Choroid plexus epithelial cell (primary cell): ENCODE data around the gene CYGB.
A peak's percentile ranks its signal among the peaks of the same experiment; 100 is the strongest.
"Not testable (repeated sequence)": the region's sequence is repeated elsewhere in the genome, so short reads cannot be mapped to it uniquely, and the experiment has no call there.

Source experiments
- DNase-seq: peaks from one replicate; pipeline ENCODE4 v3.0.0-alpha.2; 2010; ENCODE audit warnings: low read depth
- H3K4me3 ChIP-seq: 2 replicates; pipeline ENCODE4 v1.5.1; 2011; ENCODE audit warnings: low read depth, mild to moderate bottlenecking, control low read depth, low read length, moderate library complexity
- CTCF ChIP-seq: conservative IDR thresholded peaks from 2 replicates; pipeline ENCODE4 v1.5.1; 2011; ENCODE audit warnings: low read depth, mild to moderate bottlenecking, control low read depth, inconsistent platforms, low read length, moderate library complexity

The CYGB gene

GRCh38 chr17:76567634-76568432 lies 30.3 kb upstream of the CYGB start:
- no peak for DNase-seq
- no peak overlapping the region for H3K4me3 ChIP-seq
- TF ChIP-seq CTCF = no peak

- no peak overlapping the region for H3K4me3 ChIP-seq
- DNase-seq = no peak
- no peak for TF ChIP-seq CTCF
These were observed 29.5 kb upstream of the CYGB start for GRCh38 chr17:76566988-76567431.

GRCh38 chr17:76566613-76566943 lies 29.1 kb upstream of the CYGB start:
- TF ChIP-seq CTCF = no peak
- no peak for DNase-seq
- H3K4me3 ChIP-seq = no peak overlapping the region

GRCh38 chr17:76565728-76566612 lies 28.5 kb upstream of the CYGB start:
- no peak for TF ChIP-seq CTCF
- H3K4me3 ChIP-seq = no peak overlapping the region
- no peak for DNase-seq

GRCh38 chr17:76564991-76565727 lies 27.6 kb upstream of the CYGB start:
- DNase-seq, H3K4me3 ChIP-seq: not testable (repeated sequence)

GRCh38 chr17:76563359-76563758 lies 25.9 kb upstream of the CYGB start:
- H3K4me3 ChIP-seq, DNase-seq: not testable (repeated sequence)

GRCh38 chr17:76562734-76563148 lies 25.2 kb upstream of the CYGB start:
- DNase-seq = peak; percentile 59
- no peak overlapping the region for H3K4me3 ChIP-seq
- TF ChIP-seq CTCF = no peak
